ENCODE results near the gene PRKCH.

The PRKCH gene

GRCh38 chr14:61492474-61492873, 171.1 kb downstream of the PRKCH start:
- no peak for DNase-seq (ENCODE audit: low read depth)

- DNase-seq (ENCODE audit: low read depth), result peak; percentile 86
Observed at GRCh38 chr14:61493239-61493638, 171.9 kb downstream of the PRKCH start.

GRCh38 chr14:61494018-61494417, 172.6 kb downstream of the PRKCH start:
- DNase-seq (ENCODE audit: low read depth), result no peak

GRCh38 chr14:61495809-61496208, 174.4 kb downstream of the PRKCH start:
- DNase-seq (ENCODE audit: low read depth), result no peak

GRCh38 chr14:61498303-61498702, 176.9 kb downstream of the PRKCH start:
- DNase-seq (ENCODE audit: low read depth), result no peak

GRCh38 chr14:61498811-61499210, 177.4 kb downstream of the PRKCH start:
- peak; percentile 61 for DNase-seq (ENCODE audit: low read depth)

GRCh38 chr14:61499991-61500390, 178.6 kb downstream of the PRKCH start:
- no peak for DNase-seq (ENCODE audit: low read depth)

GRCh38 chr14:61501714-61502458, 180.5 kb downstream of the PRKCH start:
- DNase-seq (ENCODE audit: low read depth), result no peak

- no peak for DNase-seq (ENCODE audit: low read depth)
Observed at GRCh38 chr14:61502459-61503093, 181.2 kb downstream of the PRKCH start.

GRCh38 chr14:61503167-61503801, 181.9 kb downstream of the PRKCH start:
- DNase-seq (ENCODE audit: low read depth), result no peak

- DNase-seq (ENCODE audit: low read depth), result no peak
Observed at GRCh38 chr14:61504901-61505300, 183.5 kb downstream of the PRKCH start.

- peak; percentile 86 for DNase-seq (ENCODE audit: low read depth)
Observed at GRCh38 chr14:61505815-61506809, 184.7 kb downstream of the PRKCH start.

GRCh38 chr14:61508526-61508925, 187.1 kb downstream of the PRKCH start:
- DNase-seq (ENCODE audit: low read depth), result no peak

- no peak for DNase-seq (ENCODE audit: low read depth)
Observed at GRCh38 chr14:61510736-61511557, 189.6 kb downstream of the PRKCH start.

- no peak for DNase-seq (ENCODE audit: low read depth)
Observed at GRCh38 chr14:61511558-61511948, 190.2 kb downstream of the PRKCH start.

GRCh38 chr14:61512026-61512834, 190.9 kb downstream of the PRKCH start:
- DNase-seq (ENCODE audit: low read depth), result peak; percentile 86

GRCh38 chr14:61513986-61514830, 192.8 kb downstream of the PRKCH start:
- no peak for DNase-seq (ENCODE audit: low read depth)

- DNase-seq (ENCODE audit: low read depth), result no peak
Observed at GRCh38 chr14:61514927-61515326, 193.5 kb downstream of the PRKCH start.

- DNase-seq (ENCODE audit: low read depth), result no peak
Observed at GRCh38 chr14:61515436-61516117, 194.2 kb downstream of the PRKCH start.

All from GM04503 (cell line).